Measurements from ENCODE around the gene LSR.

LSR gene

DNA sequence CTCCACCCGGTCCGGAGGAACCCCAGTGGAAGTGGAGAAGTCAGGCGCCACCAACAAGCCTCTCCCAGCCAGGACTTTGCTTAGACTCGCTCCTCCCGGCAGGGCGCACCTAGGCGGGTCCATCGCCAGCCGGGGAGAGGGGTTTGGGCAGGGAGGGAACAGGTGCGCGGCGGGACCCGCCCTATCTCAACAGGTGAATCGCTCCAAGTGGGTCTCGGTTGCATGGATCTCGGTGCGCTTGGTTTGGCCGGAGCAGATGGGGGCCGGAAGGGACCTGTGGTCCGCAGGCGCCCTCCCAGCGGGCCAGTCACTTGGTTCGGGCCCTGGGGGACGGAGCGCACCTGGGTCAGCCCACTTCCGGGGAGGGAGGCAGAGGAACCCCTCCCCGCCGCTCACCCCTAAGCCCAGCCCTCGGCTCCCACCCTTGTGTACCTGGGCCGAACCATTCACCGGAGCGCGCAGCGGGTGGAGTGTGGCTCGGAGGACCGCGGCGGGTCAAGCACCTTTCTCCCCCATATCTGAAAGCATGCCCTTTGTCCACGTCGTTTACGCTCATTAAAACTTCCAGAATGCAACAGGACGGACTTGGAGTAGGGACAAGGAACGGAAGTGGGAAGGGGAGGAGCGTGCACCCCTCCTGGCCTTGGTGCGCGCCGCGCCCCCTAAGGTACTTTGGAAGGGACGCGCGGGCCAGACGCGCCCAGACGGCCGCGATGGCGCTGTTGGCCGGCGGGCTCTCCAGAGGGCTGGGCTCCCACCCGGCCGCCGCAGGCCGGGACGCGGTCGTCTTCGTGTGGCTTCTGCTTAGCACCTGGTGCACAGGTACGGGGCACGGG is at the start of gene LSR:
TSS of gene LSR (plus strand) at position 693 of the 836 bp plus-strand sequence. CDS start at position 714, 21 bp downstream.
- H3K36me3 ChIP-seq (ENCODE audit: control insufficient read depth, insufficient read depth, low read length), result peaks cover 18% of the 10 kb centered on the region
- no peaks in the 10 kb centered on the region for H3K27me3 ChIP-seq (ENCODE audit: control insufficient read depth, insufficient read depth, low read length)
- H3K4me3 ChIP-seq (ENCODE audit: low read depth, low read length), result peak within 1 kb of the TSS; percentile 90
- H3K4me1 ChIP-seq (ENCODE audit: control insufficient read depth, insufficient read depth, low read length), result peaks cover 4% of the 10 kb centered on the region
- no peaks in the 10 kb centered on the region for H3K9me3 ChIP-seq (ENCODE audit: control insufficient read depth, insufficient read depth, low read length)
- peak within 1 kb of the TSS; percentile 99 for H3K9ac ChIP-seq (ENCODE audit: low read depth, low read length)

DNA sequence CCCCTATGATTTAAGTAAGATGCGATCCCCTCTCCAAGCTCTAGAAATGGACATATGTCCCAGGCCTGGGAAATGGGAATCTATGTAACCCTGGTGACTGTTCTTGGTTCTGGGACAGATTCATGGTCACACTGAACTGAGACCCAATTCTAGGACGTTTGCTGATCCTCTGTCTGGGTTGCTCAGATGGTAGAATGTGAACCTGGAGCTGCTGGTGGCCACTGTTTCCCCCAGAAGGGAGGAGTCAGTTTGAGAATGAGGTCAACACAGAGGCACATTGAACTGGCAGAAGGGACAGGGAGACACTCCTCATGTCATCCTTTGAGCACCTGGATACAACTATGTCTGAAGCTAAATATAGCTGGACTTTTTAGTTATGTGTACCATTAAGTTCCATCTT is 49.3 kb upstream of the LSR start:
- H3K27me3 ChIP-seq (ENCODE audit: control insufficient read depth, insufficient read depth, low read length), result no peaks in the 10 kb centered on the region

DNA sequence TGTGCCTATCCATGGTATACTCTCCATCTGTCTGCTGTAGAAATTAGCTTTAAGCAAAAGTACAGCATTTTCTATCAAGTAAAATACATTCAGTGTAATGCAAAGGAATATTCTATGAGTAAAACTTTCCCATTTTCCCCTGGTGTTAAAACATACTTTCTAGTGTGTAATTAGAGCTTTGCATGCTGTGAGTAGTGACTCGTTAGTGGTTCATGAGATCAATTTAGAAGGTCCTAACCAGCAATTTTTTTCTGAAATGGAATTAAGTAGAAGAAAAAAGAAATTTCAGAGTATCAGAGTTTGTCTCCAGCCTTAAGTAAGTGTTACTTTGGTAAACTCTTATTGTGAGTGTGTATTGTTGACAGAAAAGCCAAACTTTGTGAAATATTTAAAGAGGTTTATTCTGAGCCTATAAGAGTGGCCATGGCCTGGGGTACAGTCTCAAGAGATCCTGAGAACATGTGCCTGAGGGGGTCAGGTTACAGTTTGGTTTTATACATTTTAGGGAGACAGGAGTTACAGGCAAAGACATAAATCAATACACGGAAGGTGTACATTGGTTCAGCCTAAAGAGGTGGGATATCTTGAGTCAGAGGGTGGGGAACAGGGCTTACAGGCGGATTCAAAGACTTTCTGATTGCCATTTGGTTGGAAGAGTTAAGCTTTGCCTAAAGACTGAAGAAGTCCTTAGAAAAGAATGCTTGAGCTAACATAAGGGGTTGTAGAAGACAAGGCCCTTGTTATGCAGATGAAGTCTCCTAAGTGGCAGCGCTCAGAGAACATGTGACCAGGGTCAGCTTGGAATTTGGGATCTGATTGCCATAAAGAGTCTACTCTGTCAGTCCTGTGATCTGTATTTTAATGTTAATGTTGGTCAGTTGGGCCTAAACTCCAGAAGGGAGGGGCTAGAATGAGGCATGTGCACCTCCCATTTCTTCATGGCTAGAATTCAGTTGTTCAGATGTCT is 45.8 kb upstream of the LSR start:
- no peaks in the 10 kb centered on the region for H3K9me3 ChIP-seq (ENCODE audit: control insufficient read depth, insufficient read depth, low read length)
- no peaks in the 10 kb centered on the region for H3K27me3 ChIP-seq (ENCODE audit: control insufficient read depth, insufficient read depth, low read length)
- peak overlapping the region; percentile 30 for H3K4me3 ChIP-seq (ENCODE audit: low read depth, low read length)
- peaks cover 39% of the 10 kb centered on the region for H3K4me1 ChIP-seq (ENCODE audit: control insufficient read depth, insufficient read depth, low read length)
- no peaks in the 10 kb centered on the region for H3K36me3 ChIP-seq (ENCODE audit: control insufficient read depth, insufficient read depth, low read length)
- H3K9ac ChIP-seq (ENCODE audit: low read depth, low read length), result peak overlapping the region; percentile 41

More for the DNA sequence above, 49.3 kb upstream of the LSR start:
- Histone ChIP-seq H3K4me1 (ENCODE audit: control insufficient read depth, insufficient read depth, low read length) (peaks cover 28% of the 10 kb centered on the region), H3K36me3 (ENCODE audit: control insufficient read depth, insufficient read depth, low read length) (no peaks in the 10 kb centered on the region), H3K4me3 (ENCODE audit: low read depth, low read length) (no peak overlapping the region), H3K9me3 (ENCODE audit: control insufficient read depth, insufficient read depth, low read length) (no peaks in the 10 kb centered on the region), H3K9ac (ENCODE audit: low read depth, low read length) (no peak overlapping the region)

- H3K27me3 ChIP-seq (ENCODE audit: control insufficient read depth, insufficient read depth, low read length), result no peaks in the 10 kb centered on the region
- peak overlapping the region; percentile 26 for H3K9ac ChIP-seq (ENCODE audit: low read depth, low read length)
- peaks cover 31% of the 10 kb centered on the region for H3K4me1 ChIP-seq (ENCODE audit: control insufficient read depth, insufficient read depth, low read length)
- no peaks in the 10 kb centered on the region for H3K9me3 ChIP-seq (ENCODE audit: control insufficient read depth, insufficient read depth, low read length)
- H3K4me3 ChIP-seq (ENCODE audit: low read depth, low read length), result no peak overlapping the region
- H3K36me3 ChIP-seq (ENCODE audit: control insufficient read depth, insufficient read depth, low read length), result no peaks in the 10 kb centered on the region
Observed at GRCh38 chr19:35204799-35205732, 43.7 kb upstream of the LSR start.

- Histone ChIP-seq H3K9me3 (ENCODE audit: control insufficient read depth, insufficient read depth, low read length) (no peaks in the 10 kb centered on the region), H3K36me3 (ENCODE audit: control insufficient read depth, insufficient read depth, low read length) (no peaks in the 10 kb centered on the region), H3K4me3 (ENCODE audit: low read depth, low read length) (no peak overlapping the region), H3K4me1 (ENCODE audit: control insufficient read depth, insufficient read depth, low read length) (peaks cover 31% of the 10 kb centered on the region), H3K27me3 (ENCODE audit: control insufficient read depth, insufficient read depth, low read length) (no peaks in the 10 kb centered on the region), H3K9ac (ENCODE audit: low read depth, low read length) (peak overlapping the region; percentile 26)
Observed at GRCh38 chr19:35205733-35206323, 43.0 kb upstream of the LSR start.

DNA sequence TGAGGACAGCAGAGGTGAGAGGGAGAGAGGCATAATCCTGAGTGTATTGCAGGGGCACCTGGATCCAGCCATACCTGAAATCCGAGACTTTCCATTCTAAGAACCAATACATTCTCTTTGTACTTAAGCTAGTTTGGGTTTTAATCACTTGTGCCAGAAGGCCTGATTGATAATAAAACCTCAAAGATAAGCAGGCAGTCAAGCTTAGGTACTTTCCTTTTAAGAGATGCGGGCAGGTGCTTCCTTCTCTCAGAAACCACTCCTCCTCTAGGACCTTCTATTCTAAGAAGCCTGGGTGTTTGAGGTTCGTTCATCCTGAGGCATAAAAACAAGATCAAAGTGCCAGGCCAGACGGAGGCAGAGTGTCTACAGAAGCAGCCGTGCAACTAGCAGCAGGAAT is 42.4 kb upstream of the LSR start:
- peaks cover 29% of the 10 kb centered on the region for H3K4me1 ChIP-seq (ENCODE audit: control insufficient read depth, insufficient read depth, low read length)
- H3K36me3 ChIP-seq (ENCODE audit: control insufficient read depth, insufficient read depth, low read length), result no peaks in the 10 kb centered on the region
- no peaks in the 10 kb centered on the region for H3K9me3 ChIP-seq (ENCODE audit: control insufficient read depth, insufficient read depth, low read length)
- H3K4me3 ChIP-seq (ENCODE audit: low read depth, low read length), result no peak overlapping the region
- H3K9ac ChIP-seq (ENCODE audit: low read depth, low read length), result no peak overlapping the region
- H3K27me3 ChIP-seq (ENCODE audit: control insufficient read depth, insufficient read depth, low read length), result no peaks in the 10 kb centered on the region

GRCh38 chr19:35206855-35207254 is 41.9 kb upstream of the LSR start:
- Histone ChIP-seq H3K9me3 (ENCODE audit: control insufficient read depth, insufficient read depth, low read length) (no peaks in the 10 kb centered on the region), H3K27me3 (ENCODE audit: control insufficient read depth, insufficient read depth, low read length) (no peaks in the 10 kb centered on the region), H3K9ac (ENCODE audit: low read depth, low read length) (no peak overlapping the region), H3K36me3 (ENCODE audit: control insufficient read depth, insufficient read depth, low read length) (no peaks in the 10 kb centered on the region), H3K4me3 (ENCODE audit: low read depth, low read length) (no peak overlapping the region), H3K4me1 (ENCODE audit: control insufficient read depth, insufficient read depth, low read length) (peaks cover 29% of the 10 kb centered on the region)

GRCh38 chr19:35207391-35207871 is 41.4 kb upstream of the LSR start:
- Histone ChIP-seq H3K27me3 (ENCODE audit: control insufficient read depth, insufficient read depth, low read length) (no peaks in the 10 kb centered on the region), H3K4me3 (ENCODE audit: low read depth, low read length) (no peak overlapping the region), H3K9me3 (ENCODE audit: control insufficient read depth, insufficient read depth, low read length) (no peaks in the 10 kb centered on the region), H3K36me3 (ENCODE audit: control insufficient read depth, insufficient read depth, low read length) (no peaks in the 10 kb centered on the region), H3K9ac (ENCODE audit: low read depth, low read length) (no peak overlapping the region), H3K4me1 (ENCODE audit: control insufficient read depth, insufficient read depth, low read length) (peaks cover 28% of the 10 kb centered on the region)

DNA sequence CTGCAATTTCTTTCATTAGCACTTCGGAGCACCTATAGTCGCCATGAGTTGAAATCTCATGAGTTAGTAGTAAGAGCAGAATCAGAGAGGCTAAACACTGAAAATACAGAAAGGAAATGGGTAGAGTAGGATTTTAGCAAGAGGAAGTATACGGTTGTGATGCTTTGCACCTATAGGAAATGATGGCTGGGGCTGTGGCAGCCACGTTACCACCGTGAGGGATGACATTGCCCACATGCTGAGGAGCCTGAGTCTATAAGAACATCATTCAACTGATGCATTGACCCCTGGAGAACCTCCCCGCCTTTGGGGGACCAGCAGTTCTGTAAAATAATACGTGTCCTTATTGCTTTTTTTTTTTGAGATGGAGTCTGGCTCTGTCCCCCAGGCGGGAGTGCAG is 40.7 kb upstream of the LSR start:
- peaks cover 21% of the 10 kb centered on the region for H3K4me1 ChIP-seq (ENCODE audit: control insufficient read depth, insufficient read depth, low read length)
- H3K9ac ChIP-seq (ENCODE audit: low read depth, low read length), result no peak overlapping the region

GRCh38 chr19:35209646-35210045 is 39.2 kb upstream of the LSR start:
- peaks cover 11% of the 10 kb centered on the region for H3K4me1 ChIP-seq (ENCODE audit: control insufficient read depth, insufficient read depth, low read length)
- no peak overlapping the region for H3K4me3 ChIP-seq (ENCODE audit: low read depth, low read length)
- no peaks in the 10 kb centered on the region for H3K9me3 ChIP-seq (ENCODE audit: control insufficient read depth, insufficient read depth, low read length)
- H3K9ac ChIP-seq (ENCODE audit: low read depth, low read length), result no peak overlapping the region
- H3K27me3 ChIP-seq (ENCODE audit: control insufficient read depth, insufficient read depth, low read length), result no peaks in the 10 kb centered on the region
- H3K36me3 ChIP-seq (ENCODE audit: control insufficient read depth, insufficient read depth, low read length), result no peaks in the 10 kb centered on the region

More for the DNA sequence above, 40.7 kb upstream of the LSR start:
- H3K9me3 ChIP-seq (ENCODE audit: control insufficient read depth, insufficient read depth, low read length), result no peaks in the 10 kb centered on the region
- H3K4me3 ChIP-seq (ENCODE audit: low read depth, low read length), result no peak overlapping the region
- H3K36me3 ChIP-seq (ENCODE audit: control insufficient read depth, insufficient read depth, low read length), result no peaks in the 10 kb centered on the region
- no peaks in the 10 kb centered on the region for H3K27me3 ChIP-seq (ENCODE audit: control insufficient read depth, insufficient read depth, low read length)

Measured in iPS-15b (cell line).